HG03521 (cell line): ENCODE measurements around the gene ZNF580.

Experiments
- ATAC-seq: cut with Tn5 transposase; IDR thresholded peaks from one replicate; pipeline ENCODE4 v1.9.1; 2021; ENCODE audit warnings: mild to moderate bottlenecking, moderate library complexity; ENCODE audit not compliant: unreplicated experiment

ZNF580 gene

GRCh38 chr19:55656988-55657747 lies 16.4 kb downstream of the ZNF580 start:
- ATAC-seq, result no peak

GRCh38 chr19:55658846-55659459 lies 18.2 kb downstream of the ZNF580 start:
- ATAC-seq, result no peak

- no peak for ATAC-seq
Observed at GRCh38 chr19:55659822-55660221, 19.0 kb downstream of the ZNF580 start.

GRCh38 chr19:55660404-55660803 lies 19.6 kb downstream of the ZNF580 start:
- no peak for ATAC-seq

GRCh38 chr19:55660991-55661390 lies 20.2 kb downstream of the ZNF580 start:
- no peak for ATAC-seq

GRCh38 chr19:55661826-55662225 lies 21.0 kb downstream of the ZNF580 start:
- no peak for ATAC-seq

- ATAC-seq, result no peak
Observed at GRCh38 chr19:55663846-55664536, 23.2 kb downstream of the ZNF580 start.

GRCh38 chr19:55666343-55667005 lies 25.7 kb downstream of the ZNF580 start:
- ATAC-seq, result no peak

GRCh38 chr19:55667006-55667381 lies 26.2 kb downstream of the ZNF580 start:
- ATAC-seq, result no peak

GRCh38 chr19:55667511-55667910 lies 26.7 kb downstream of the ZNF580 start:
- no peak for ATAC-seq

- no peak for ATAC-seq
Observed at GRCh38 chr19:55667958-55668357, 27.2 kb downstream of the ZNF580 start.

GRCh38 chr19:55668603-55669348 lies 28.0 kb downstream of the ZNF580 start:
- no peak for ATAC-seq

- no peak for ATAC-seq
Observed at GRCh38 chr19:55669418-55670279, 28.8 kb downstream of the ZNF580 start.

- no peak for ATAC-seq
Observed at GRCh38 chr19:55670280-55671053, 29.7 kb downstream of the ZNF580 start.

GRCh38 chr19:55671054-55671378 lies 30.2 kb downstream of the ZNF580 start:
- no peak for ATAC-seq

- ATAC-seq, result no peak
Observed at GRCh38 chr19:55672418-55672817, 31.6 kb downstream of the ZNF580 start.

GRCh38 chr19:55673465-55673864 lies 32.7 kb downstream of the ZNF580 start:
- no peak for ATAC-seq

- no peak for ATAC-seq
Observed at GRCh38 chr19:55673889-55674288, 33.1 kb downstream of the ZNF580 start.

GRCh38 chr19:55674459-55674840 lies 33.6 kb downstream of the ZNF580 start:
- no peak for ATAC-seq
